CD14-positive monocyte (primary cell): Measurements from ENCODE around the gene AGK. TPM values are rescaled to one million over a fixed set of nuclear protein-coding genes. Genes with fewer than 3 reads are reported as not detected.

Experiments used
- DNase-seq, 3 donors: peaks; one replicate each; pipeline ENCODE4 v3.0.0-alpha.2; 2011 to 2022
- H2AFZ ChIP-seq: 2 replicates; pipeline ENCODE4 v1.6.0; 2012; ENCODE audit warnings: mild to moderate bottlenecking, low read depth, low read length, inconsistent platforms; ENCODE audit not compliant: insufficient read depth, poor library complexity, severe bottlenecking
- H3K27ac ChIP-seq, 2 donors: 1 replicate in 1 of 2; 2 replicates in 1 of 2; pipeline ENCODE4 v1.5.1; 2012 to 2013; ENCODE audit warnings: low read length in 2 of 2, control low read depth in 1 of 2, inconsistent platforms in 1 of 2, low read depth in 1 of 2, mild to moderate bottlenecking in 1 of 2
- H3K27me3 ChIP-seq, 2 donors: one replicate each; pipeline versions ENCODE4 v1.6.0 to v1.6.1; 2011 to 2013; ENCODE audit warnings: low read length in 2 of 2; ENCODE audit not compliant: control insufficient read depth in 2 of 2, insufficient read depth in 2 of 2
- H3K36me3 ChIP-seq, 2 donors: replicated peaks in 1 of 2; 1 replicate in 1 of 2; 2 replicates in 1 of 2; pipeline versions ENCODE4 v1.5.1 to v1.6.1; 2012 to 2013; ENCODE audit warnings: low read length in 2 of 2, control low read depth in 1 of 2, inconsistent platforms in 1 of 2, mild to moderate bottlenecking in 1 of 2; ENCODE audit not compliant: insufficient read depth in 2 of 2, control insufficient read depth in 1 of 2
- H3K4me1 ChIP-seq, 2 donors: 1 replicate in 1 of 2; 2 replicates in 1 of 2; pipeline versions ENCODE4 v1.5.1 to v1.6.1; 2012 to 2013; ENCODE audit warnings: low read length in 2 of 2, control low read depth in 1 of 2, inconsistent platforms in 1 of 2, mild to moderate bottlenecking in 1 of 2, moderate library complexity in 1 of 2; ENCODE audit not compliant: insufficient read depth in 2 of 2, control insufficient read depth in 1 of 2
- H3K4me2 ChIP-seq: replicated peaks from 2 replicates; pipeline ENCODE3; 2012; ENCODE audit warnings: low read length, moderate library complexity, mild to moderate bottlenecking; ENCODE audit not compliant: poor library complexity, severe bottlenecking; ENCODE audit errors: extremely low read depth
- H3K4me3 ChIP-seq, 3 experiments: fragments of 200-600 bp in 1 of 3; sonication (generic) in 1 of 3; replicated peaks in 1 of 3; 1 replicate in 2 of 3; 2 replicates in 1 of 3; pipeline ENCODE4 v1.5.1; 2011 to 2013; ENCODE audit warnings: low read length in 3 of 3, mild to moderate bottlenecking in 3 of 3, control low read depth in 2 of 3, low read depth in 2 of 3, inconsistent platforms in 1 of 3, moderate library complexity in 1 of 3
- H3K79me2 ChIP-seq: 2 replicates; pipeline ENCODE4 v1.6.0; 2012; ENCODE audit warnings: mild to moderate bottlenecking, control low read depth, inconsistent platforms, low read length, moderate library complexity; ENCODE audit not compliant: insufficient read depth
- H3K9ac ChIP-seq: 2 replicates; pipeline ENCODE4 v1.6.0; 2017; ENCODE audit warnings: low read length, mild to moderate bottlenecking; ENCODE audit not compliant: insufficient read depth, poor library complexity, severe bottlenecking
- H3K9me3 ChIP-seq, 2 donors: replicated peaks in 1 of 2; 1 replicate in 1 of 2; 2 replicates in 1 of 2; pipeline versions ENCODE4 v1.5.1 to v1.6.1; 2012 to 2013; ENCODE audit warnings: low read length in 2 of 2, control low read depth in 1 of 2; ENCODE audit not compliant: control insufficient read depth in 1 of 2, insufficient read depth in 1 of 2
- H4K20me1 ChIP-seq: 2 replicates; pipeline ENCODE4 v1.6.0; 2012; ENCODE audit warnings: mild to moderate bottlenecking, low read length, control low read depth, moderate library complexity; ENCODE audit not compliant: insufficient read depth
- H3K27ac Mint-ChIP-seq, 7 donors: one replicate each; pipeline ENCODE4 v1.8.0; 2020; ENCODE audit warnings: mild to moderate bottlenecking in 7 of 7, mixed read lengths in 7 of 7, moderate library complexity in 6 of 7, inconsistent platforms in 2 of 7
- H3K27me3 Mint-ChIP-seq, 3 donors: one replicate each; pipeline ENCODE4 v1.8.0; 2021 to 2022; ENCODE audit warnings: low read depth in 3 of 3, mild to moderate bottlenecking in 3 of 3, mixed read lengths in 3 of 3, moderate library complexity in 3 of 3, inconsistent platforms in 1 of 3
- H3K36me3 Mint-ChIP-seq, 2 donors: one replicate each; pipeline ENCODE4 v1.8.0; 2020; ENCODE audit warnings: mixed read lengths in 2 of 2, inconsistent platforms in 1 of 2, mild to moderate bottlenecking in 1 of 2
- H3K4me1 Mint-ChIP-seq: one replicate; pipeline ENCODE4 v1.8.0; 2020; ENCODE audit warnings: mild to moderate bottlenecking, mixed read lengths
- H3K4me3 Mint-ChIP-seq, 2 donors: one replicate each; pipeline ENCODE4 v1.8.0; 2020; ENCODE audit warnings: mild to moderate bottlenecking in 2 of 2, mixed read lengths in 2 of 2, moderate library complexity in 1 of 2
- H3K9me3 Mint-ChIP-seq, 7 donors: one replicate each; pipeline ENCODE4 v1.8.0; 2020 to 2022; ENCODE audit warnings: mixed read lengths in 7 of 7, mild to moderate bottlenecking in 6 of 7, moderate library complexity in 6 of 7, inconsistent platforms in 2 of 7
- CTCF ChIP-seq: fragments of 200-600 bp; IDR thresholded peaks from one replicate; pipeline ENCODE4 v1.8.0; 2022; ENCODE audit warnings: antibody characterized with exemption, mild to moderate bottlenecking
- intact Hi-C, 2 donors: fragments of 100-400 bp; cut with micrococcal nuclease; formaldehyde crosslinking; loops; one replicate each; pipeline versions ENCODE4 v1.15.0 to v1.15.1; 2023
- polyA plus RNA-seq, 3 donors: library from polyadenylated mRNA; depleted of rRNA in 1 of 3; unstranded in 2 of 3; stranded (reverse) in 1 of 3; fragments of 300-500 nt in 2 of 3; fragments of >200 nt in 1 of 3; fragmentation: Illumina TruSeq in 2 of 3; gene quantifications; 1 replicate in 2 of 3; 2 replicates in 1 of 3; pipeline ENCODE4 v1.2.3, GENCODE V29; 2012 to 2021

AGK gene
- polyA plus RNA-seq, 3 donors: 10.0 to 11.0 (median 11.0) TPM

DNA sequence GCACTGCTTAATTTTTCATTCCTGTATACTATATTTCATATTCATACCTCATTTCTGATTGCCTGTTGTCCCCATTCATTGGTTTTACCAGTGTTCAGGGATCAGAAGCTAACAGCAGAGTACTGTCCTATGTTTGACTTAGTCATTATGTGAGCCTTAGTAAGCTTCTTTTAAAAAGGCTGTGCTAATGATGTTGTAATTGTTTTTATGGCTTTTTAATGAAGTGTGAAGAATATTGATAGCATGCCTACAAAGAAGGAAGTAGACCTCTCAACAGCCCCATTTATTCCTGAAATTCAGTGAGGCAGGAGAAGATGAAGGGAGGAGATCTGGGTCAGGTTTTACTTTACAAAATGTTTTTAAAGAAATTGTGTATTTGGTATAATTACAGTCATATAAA, 61.7 kb downstream of the AGK start:
- intact Hi-C loops: no loop called here
- Mint-ChIP-seq H3K27me3 (no peaks in the 10 kb centered on the region), H3K9me3 (peaks cover 0 to 2% (median 0%) of the 10 kb centered on the region in 7 donors), H3K27ac (no peak overlapping the region), H3K4me1 (no peaks in the 10 kb centered on the region), H3K4me3 (no peak overlapping the region), H3K36me3 (peaks cover 47 to 51% of the 10 kb centered on the region in 2 donors)
- Histone ChIP-seq H3K4me1 (no peaks in the 10 kb centered on the region), H4K20me1 (no peaks in the 10 kb centered on the region), H3K27me3 (no peaks in the 10 kb centered on the region), H3K4me3 (no peak overlapping the region), H3K27ac (no peak overlapping the region), H2AFZ (no peak overlapping the region), H3K9ac (no peak overlapping the region), H3K36me3 (peaks cover 17 to 37% of the 10 kb centered on the region in 2 donors), H3K9me3 (no peaks in the 10 kb centered on the region), H3K4me2 (no peak overlapping the region), H3K79me2 (no peaks in the 10 kb centered on the region)
- TF ChIP-seq CTCF: no peak
- DNase-seq: no peak

DNA sequence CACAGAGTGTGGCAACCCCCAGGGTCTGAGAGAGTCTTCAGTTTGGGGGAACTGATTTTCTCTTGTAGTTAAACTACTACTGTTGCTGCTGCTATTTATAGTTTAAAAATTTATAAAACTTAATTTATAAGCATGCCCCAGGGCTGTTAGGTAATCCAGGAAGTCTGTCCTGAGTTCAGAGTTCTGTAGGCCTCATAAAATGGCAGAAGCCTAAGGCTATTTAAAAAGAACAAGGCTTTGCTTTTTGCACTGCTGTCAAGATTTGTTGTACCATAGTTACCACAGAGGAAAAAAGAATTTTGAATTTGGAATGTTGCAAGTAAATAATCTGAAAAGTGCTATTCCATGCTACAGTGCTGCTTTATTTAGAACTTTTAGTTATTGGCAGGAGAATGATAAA, 66.1 kb downstream of the AGK start:
- Mint-ChIP-seq H3K36me3 (peaks cover 39 to 45% of the 10 kb centered on the region in 2 donors), H3K4me3 (no peak overlapping the region), H3K9me3 (peaks cover 0 to 1% (median 0%) of the 10 kb centered on the region in 7 donors), H3K27me3 (no peaks in the 10 kb centered on the region), H3K4me1 (no peaks in the 10 kb centered on the region), H3K27ac (no peak overlapping the region)
- no peaks in the 10 kb centered on the region for H3K9me3 ChIP-seq
- intact Hi-C loops: no loop called here
- no peak overlapping the region for H3K4me2 ChIP-seq
- no peaks in the 10 kb centered on the region for H3K79me2 ChIP-seq
- H3K36me3 ChIP-seq: peaks cover 20 to 45% of the 10 kb centered on the region in 2 donors
- no peak overlapping the region for H3K9ac ChIP-seq
- H3K4me3 ChIP-seq: no peak overlapping the region
- H2AFZ ChIP-seq: no peak overlapping the region
- H4K20me1 ChIP-seq: no peaks in the 10 kb centered on the region
- H3K4me1 ChIP-seq: no peaks in the 10 kb centered on the region
- TF ChIP-seq CTCF: no peak
- DNase-seq: no peak
- no peaks in the 10 kb centered on the region for H3K27me3 ChIP-seq
- H3K27ac ChIP-seq: no peak overlapping the region
